ENCODE measurements around the gene TBC1D22A.
"Not testable (repeated sequence)": the region's sequence is repeated elsewhere in the genome, so short reads cannot be mapped to it uniquely, and the experiment has no call there.

The TBC1D22A gene

DNA sequence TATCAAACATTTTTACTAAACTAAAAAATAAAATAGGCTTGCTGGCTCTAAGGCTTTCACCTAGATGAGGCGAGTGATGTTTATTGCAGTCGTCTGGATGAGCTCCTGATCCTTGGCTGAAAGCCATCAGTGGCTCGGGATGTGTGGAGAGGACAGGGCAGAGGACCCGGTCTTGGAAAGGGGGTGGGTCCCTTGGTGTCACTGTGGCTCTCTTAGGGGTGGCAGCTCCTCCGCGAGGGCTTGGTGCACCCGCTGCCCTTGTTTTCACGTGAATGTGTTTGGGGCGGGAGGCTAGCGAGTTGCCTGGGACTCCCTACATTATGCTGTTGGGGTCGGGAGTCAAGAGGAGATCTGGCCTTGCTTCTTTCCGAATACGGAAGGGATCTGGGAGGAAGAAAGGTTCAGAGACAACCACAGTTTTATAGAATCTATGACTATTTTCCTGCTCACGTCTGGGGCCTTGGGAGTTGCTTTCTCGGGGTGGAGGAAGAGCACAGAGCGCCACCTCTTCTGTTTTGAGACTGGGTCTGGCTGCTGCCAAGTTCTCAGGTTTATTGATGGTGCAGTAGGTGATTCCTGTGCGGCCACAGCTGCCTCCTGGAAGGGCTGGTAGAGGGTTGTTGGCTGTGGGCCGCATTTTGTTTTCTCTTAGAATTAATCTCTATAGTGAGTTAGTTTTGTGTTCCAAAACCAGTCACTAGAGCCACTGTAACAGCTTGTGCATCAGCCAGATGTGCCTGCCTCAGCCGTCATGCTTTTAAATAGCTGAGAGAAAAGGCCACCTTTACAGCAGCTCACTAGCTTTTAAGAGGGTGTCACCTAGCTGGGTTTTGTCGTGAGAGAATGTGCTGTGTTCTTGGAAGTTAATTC, 12.8 kb downstream of the TBC1D22A start:
- no peak for DNase-seq

DNA sequence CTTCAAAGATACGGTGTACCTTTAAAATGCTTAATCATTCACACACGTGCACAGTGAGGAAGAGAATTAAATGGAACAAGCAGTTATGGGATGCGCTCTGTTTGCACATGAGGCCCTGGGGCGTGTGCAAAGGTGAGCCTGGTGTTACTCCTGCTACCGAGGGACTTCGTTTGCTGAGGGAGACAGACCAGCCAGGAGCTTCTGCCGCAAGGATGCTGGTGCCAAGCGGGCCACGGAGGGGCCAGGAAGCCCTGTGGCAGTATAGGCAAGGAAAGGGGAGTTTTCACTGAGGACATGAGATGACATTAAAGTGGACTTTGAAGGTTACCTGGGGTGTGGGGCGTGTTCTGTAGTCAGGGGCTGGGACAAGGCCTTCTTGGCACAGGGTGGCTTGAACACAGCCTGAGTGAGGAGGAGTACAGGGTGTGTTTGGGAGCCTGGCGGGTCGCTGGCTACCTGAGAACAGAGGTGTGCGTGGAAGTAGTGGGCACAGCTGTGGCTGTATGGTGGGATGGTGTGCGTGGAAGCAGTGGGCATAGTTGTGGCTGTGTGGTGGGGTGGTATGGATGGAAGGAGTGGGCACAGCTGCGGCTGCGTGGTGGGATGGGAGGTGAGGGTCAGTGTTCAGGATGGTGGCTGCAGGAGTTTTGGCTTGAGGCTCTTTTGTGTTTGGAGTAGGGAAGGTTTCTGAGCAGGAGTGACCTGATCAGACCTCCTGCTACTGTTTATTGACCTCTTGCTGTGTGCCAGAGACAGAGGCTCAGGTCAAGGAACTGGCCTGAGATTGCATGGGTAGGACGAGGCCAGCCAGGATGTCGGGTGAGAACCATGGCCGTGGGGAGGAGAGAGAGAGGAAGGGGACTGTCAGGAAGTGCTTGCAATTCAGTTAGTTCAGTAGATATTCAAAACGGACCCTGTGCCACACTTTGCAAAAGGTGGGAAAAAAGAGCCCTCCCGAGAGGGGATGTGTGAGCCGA, 13.7 kb downstream of the TBC1D22A start:
- no peak for DNase-seq

DNA sequence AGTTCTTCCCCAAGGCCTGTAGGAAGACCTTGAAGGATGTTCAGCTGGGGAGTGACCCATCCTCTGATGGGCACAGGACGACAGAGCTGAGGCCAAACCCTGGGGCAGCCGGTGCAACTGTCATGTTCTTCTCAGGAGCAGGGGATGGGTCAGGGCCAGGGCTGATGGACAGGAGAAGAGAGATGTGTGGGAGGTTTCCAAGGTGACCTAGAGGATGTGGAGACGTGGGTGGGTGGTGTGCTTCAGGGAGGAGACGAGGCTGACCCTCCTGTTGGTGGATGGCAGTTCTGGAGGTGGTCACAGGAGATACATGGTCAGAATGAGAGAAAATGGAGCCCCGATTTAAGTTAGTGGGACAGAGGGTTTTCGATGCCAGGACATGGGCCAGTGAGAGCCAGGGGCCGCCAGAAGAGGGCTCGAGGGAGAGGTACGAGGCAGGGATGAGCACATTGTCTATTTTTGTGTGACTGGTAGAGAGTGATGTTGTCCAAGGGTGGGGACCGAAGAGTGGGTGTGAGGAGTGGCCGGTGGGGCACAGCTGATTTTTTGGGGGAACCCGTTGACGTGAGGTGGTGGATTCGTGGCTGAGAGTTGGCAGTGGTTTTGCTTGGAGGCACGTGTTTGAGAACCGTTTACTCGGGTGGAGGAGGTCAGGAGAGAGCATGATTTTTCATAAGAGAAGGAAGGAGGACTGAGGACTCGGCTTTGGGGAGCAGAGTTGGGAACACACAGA, 14.6 kb downstream of the TBC1D22A start:
- no peak for DNase-seq

DNA sequence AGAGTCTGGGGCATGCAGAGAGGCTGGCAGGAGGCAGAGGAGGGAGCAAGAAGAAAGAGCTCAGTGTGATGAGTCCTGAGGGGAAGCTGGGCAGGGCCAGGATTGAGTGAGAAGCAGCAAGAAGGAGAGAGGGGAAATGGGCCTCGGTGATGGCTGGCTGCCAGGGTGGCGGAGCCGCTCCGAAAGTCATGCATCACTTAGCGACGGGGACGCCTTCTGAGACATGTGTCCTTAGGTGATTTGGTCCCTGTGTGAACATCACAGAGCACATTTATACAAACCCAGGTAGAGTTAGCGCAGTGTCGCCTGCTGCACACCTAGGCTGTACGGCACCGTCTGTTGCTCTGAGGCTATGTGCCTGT, 15.1 kb downstream of the TBC1D22A start:
- no peak for DNase-seq

DNA sequence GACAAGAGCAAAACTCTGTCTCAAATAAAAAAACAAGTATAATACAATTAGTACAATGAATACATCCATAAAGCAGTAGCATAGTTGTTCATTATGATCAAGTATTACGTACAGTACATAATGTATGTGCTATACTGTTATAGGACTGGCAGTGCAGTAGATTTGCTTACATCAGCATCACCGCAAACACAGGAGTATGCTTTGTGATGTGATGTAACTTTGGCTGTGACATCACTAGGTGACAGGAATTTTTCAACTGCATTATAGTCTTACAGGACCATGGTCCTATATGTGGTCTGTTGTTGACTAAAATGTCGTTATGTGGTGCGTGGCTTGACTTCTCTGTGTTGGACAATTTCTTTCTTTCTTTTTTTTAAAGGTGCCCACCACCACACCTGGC, 16.6 kb downstream of the TBC1D22A start:
- no peak for DNase-seq

DNA sequence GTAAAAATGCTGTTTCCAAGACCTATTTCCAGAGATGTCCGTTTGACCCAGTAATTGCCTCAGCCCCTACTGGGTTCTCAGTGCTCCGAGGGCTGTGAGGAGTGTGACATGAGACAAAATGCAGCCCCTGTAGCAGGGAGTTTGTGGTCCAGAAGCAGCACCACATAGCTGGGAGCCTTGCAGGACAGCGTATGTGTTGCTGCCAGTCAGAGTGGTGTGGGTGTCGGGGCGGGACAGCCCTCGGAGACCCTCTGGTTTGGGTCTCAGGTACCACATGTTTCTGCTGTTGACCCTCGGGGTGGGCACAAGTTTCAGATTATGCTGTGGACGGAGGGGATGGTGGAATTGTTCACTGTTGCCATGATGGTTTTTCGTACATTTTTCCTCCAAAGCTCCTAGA, 17.2 kb downstream of the TBC1D22A start:
- DNase-seq, result no peak

DNA sequence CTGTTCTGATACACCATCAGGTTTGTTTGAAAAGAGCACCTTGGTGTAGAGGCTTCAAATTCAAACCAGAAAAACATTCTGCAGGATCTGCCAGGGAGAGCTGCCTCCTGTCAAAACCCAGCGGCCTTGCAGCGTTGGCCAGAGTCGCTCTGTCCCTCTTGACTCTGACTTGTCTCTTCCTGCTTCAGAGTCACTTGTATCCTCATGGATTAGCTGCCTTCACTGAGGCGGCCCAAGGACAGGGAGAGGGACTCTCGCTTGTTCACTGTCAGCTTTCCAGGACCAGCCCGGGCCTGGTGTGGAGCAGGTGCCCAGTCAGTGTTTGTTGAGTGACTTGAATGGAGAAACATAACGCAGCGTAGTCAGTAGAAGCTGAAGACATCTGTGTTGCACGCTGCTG, 18.0 kb downstream of the TBC1D22A start:
- no peak for DNase-seq

DNA sequence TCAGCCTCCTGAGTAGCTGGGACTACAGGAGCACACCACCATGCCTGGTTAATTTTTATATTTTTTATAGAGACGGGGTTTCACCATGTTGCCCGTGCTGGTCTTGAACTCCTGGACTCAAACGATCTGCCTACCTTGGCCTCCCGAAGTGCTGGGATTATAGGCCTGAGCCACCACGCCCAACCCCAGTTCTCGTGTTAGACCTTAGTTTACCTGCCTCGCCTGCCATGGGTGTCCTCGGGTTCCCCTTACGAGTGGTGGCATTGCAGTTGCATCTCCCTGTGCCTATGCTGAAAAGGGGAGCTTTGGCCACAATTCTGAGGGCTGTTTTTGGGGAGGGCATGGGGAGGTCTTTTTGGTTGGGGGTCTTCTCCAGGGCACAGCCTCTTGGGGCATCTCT, 18.8 kb downstream of the TBC1D22A start:
- DNase-seq, result no peak

DNA sequence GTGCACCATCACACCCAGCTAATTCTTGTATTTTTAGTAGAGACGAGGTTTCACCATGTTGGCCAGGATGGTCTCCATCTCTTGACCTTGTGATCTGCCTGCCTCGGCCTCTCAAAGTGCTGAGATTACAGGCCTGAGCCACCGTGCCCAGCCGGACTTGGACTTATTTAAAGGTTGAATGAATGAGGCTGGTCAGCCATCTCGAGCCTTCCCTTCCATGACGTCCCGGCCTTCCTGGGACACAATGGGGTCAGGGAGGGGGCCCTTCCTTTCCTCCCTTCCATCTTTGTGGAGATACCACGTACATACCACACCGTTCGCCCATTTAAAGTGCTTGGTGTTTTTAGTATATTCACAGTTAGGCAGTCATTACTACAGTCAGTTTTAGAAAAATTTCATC, 19.8 kb downstream of the TBC1D22A start:
- DNase-seq, result not testable (repeated sequence)

DNA sequence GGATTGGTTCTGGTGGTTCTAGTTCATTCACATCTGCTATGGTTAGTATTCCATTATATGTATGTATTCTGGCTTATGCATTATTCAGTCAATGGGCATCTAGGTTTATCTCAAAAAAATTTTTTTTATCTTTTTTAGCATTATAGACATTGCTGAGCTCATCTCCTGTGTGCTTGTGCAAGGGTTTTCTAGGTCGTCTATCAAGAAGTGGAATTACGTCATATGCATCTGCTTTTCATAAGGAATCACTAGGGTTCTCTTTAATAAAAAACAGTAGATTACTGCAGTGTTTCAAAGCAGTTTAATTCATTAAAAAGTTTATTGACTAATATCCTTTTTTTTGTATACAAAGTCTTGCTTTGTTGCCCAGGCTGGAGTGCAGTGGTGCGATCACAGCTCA, 21.3 kb downstream of the TBC1D22A start:
- no peak for DNase-seq

DNA sequence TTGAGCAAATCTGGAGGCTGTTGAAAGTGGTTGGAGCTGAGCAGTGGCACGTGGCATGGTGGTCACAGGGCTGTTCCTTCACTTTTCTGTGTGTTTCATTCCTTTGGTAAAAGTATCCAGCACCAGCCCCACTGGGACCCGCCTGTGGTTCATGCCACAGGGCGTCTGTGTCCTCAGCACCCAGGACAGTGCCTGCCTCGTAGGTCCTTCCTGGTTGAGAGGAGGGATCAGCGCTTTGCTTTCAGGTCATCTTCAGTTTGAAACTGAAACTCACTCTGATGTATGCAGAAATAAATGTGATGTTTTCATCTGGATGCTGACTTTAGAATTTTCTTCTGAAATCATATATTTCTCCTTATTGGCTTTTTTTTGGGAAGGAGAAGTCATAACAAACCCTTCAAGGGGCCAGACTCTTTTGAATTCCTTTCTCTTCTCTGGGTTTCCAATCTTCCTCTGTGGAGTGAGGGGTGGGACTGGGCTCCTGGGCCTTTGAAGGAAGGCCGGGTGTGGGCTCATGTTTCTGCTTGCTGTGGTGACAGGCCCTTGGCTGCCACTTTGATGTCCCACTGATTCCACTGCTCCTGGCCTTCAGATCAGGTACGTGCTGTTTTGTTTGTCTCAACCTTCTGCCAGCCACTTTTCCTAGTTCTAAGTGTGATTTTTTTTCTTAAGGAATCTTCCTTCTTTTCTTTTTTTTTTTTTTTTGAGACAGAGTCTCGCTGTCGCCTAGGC, 26.2 kb downstream of the TBC1D22A start:
- no peak for DNase-seq

DNA sequence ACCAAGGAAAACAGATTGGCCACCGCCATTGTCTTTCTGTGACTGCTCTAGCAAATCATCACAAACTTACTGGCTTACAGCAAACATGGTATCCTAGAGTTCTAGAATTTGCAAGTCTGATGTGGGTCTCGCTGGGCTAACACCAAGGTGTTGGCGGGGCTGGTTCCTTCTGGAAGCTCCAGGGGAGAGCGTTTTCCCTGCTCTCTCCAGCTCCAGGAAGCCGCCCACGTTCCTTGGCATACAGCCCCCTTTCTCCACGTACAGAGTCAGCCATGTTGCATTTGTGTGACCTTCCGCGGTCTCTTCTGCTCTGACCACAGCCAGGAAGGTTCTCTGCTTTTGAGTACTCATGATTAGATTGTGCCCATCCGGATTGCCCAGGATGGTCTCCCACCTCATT, 27.5 kb downstream of the TBC1D22A start:
- no peak for DNase-seq

DNA sequence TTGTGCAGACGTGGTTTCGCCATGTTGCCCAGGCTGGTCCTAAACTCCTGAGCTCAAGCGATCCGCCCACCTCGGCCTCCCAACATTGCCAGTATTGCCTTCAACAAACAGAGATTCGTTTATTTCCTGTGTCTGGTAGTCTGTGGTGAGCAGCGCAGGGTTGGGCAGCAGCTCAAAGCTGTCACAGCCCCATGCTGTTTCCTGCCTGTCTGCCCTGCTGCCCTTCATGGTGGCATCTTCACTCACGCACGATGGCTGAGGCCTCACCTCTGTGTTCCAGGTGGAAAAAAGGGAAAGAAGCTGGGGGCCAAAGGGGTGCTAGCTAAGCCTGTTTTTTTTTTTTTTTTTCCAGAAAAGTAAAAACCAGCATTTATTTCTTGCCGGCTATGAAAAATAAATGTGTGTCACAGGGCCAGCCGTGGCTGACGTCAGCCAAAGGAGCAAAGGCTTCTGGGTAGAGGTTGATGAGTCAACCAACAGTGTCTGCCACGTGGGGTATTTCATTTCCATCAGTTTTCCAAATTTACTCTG, 28.8 kb downstream of the TBC1D22A start:
- no peak for DNase-seq

DNA sequence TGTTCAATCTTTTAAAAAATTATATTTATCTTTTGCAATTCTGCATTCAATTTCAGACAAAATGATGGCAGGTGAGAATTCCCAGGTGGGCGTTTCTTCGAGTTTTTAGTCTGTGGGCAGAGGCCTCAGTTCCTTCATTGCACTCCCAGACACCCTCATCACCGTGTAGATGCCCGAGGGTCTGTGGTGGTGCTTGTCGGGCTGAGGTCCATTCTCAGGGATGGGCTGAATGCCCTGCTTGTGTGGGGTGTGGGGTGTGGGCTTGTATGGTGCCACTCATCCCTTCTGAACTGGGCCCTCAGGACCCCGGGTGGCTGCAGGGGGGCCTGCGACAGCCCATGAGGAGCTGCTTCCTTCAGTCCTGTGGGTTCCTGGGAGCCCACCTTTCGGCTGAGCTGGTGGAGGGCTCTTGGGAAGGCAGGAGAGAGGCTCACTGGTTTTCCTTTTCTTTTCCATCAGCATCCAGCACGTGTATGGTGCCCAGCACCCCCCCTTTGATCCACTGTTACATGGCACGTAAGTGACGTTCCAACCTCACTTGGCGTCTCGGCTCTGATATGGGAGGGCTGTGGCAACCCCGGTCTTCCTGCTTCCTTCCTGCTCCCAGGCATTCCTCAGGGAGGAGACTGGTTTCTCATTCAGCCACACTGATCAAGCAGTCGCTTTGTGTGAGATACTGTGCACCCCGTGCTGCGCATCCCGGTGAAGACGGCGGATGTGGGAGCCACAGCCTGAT, 29.8 kb downstream of the TBC1D22A start:
- DNase-seq, result no peak

DNA sequence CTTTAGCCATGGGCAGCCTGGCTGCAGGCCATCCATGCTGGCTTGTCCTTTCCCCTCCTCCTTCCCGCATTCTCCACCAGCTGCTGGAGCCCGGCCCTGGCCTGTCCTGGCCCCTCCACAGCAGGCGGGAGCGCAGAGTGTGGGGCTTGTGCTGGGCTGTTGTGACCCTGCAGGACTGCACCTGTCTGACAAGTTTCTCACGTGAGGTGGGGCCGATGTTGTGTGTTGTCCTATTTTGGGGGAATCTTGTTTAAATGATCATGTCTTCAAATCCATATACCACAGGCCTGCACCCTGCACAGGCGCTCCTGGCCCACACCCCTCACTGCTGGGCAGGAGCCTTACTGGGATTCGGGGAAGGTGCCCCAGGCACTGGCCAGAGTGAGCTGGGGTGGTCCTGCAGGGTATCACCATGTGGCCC, 30.4 kb downstream of the TBC1D22A start:
- no peak for DNase-seq

DNA sequence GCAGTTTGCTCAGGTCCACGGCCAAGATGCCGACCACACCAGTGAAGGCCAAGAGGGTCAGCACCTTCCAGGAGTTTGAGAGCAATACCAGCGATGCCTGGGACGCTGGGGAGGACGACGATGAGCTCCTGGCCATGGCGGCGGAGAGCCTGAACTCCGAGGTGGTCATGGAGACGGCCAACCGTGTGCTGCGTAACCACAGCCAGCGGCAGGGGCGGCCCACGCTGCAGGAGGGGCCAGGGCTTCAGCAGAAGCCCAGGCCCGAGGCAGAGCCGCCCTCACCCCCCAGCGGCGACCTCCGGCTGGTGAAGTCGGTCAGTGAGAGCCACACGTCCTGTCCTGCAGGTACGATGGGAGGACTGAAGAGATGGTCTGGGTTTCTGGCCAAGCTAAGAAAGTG, 31.0 kb downstream of the TBC1D22A start:
- DNase-seq, result no peak

DNA sequence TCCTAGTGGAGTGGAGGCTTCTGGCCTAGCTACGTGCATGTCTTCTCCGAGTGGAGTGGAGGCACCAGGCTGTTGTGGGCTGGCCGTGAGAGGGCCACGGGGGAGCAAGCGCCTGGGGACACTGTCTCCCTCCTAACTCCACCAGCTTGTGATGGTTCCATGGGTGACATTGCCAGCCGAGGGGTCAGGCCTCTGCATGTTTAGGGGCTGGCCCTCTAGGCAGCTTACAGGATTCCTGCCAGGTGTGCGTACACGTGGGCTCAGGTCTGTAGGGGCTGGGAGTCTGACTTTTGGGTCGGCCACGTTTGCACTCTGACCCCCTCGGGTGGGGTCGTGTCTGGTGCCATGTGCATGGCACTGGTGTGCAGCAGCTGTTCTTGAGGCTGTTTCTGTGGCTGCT, 31.6 kb downstream of the TBC1D22A start:
- no peak for DNase-seq

DNA sequence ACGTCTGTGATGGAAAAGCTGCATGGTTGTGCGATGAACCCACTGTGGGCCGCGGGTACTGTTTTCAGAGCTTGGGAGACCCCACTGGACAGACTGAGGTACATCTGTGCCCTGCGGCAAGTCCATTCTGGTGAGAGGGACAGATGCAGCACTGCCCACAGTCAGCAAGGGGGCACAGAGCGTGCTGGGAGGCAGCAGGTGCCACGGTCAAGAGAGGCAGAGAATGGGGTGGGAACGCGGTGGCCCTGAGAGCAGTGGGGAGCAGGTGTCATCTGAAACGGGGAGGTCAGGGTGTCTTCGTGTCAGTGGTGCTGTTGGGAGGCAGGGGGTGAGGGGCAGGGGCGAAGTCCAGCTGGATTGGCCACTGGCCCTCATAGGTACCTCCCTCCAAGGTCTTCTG, 32.0 kb downstream of the TBC1D22A start:
- DNase-seq, result no peak

DNA sequence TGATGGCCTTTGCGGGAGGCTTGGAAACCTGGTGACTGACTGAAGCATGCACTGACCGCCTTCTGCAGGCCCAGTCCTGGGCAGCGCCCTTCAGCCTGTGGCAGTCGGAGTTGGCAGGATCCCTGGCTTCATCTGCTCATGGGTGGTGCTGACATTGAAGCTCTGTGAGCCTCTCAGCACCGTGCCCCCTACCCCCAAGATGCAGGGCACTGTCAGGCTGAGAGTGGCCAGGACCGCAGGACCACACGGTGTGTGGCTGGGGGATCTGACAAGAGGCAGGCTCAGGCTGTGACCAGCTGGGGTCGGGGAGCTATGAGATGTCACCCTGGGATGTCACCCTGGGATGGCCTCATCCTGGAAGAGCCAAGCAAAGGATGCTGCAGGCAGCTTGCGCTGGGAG, 32.7 kb downstream of the TBC1D22A start:
- DNase-seq, result no peak

DNA sequence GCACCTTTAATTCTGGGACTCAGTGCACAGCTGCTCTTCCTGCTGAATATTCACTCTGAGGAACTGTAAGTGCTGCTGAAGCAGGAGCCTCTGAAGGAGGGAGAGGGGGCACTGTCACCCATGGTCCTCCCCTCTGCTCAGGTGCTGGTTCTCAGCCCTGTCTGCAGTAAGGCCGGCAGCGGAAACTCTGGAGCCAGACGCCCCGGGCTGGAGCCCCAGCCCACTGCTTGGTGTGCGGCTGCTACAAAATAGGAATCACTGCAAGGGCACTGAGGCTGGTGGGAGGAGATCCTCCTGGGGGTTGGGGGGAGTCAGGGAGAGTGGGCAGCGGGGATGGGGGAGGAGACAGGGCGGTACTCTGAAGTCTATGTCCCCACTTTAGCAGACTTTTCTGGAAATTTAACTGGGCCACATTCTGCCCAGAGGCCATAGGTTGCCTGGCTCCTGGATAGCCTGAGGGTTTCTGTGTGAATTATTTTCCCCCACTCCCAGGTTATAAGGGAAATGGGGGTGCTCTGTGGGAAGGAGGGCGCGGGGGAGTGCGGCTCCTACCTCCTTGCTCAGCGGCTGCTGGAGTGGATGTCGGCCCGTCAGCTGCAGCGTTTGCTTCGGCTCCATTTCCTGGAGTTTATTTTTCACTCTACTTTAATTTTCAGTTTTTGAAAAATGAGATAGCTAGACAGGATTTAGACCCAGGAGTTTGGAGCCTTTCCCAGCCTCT, 33.6 kb downstream of the TBC1D22A start:
- DNase-seq, result no peak
